HEK293 (cell line): Measurements from ENCODE around the gene LRRC2.

Experiments
- CTCF ChIA-PET: fragments of 350-600 bp; formaldehyde crosslinking; extraction: SDS; loops from one replicate; lab custom pipeline; 2021; ENCODE audit warnings: antibody characterized with exemption; lab: Yijun Ruan, JAX
- POLR2A ChIA-PET: fragments of 300-600 bp; formaldehyde crosslinking; extraction: SDS; loops from one replicate; lab custom pipeline; 2020; ENCODE audit warnings: antibody characterized with exemption, inconsistent platforms; lab: Yijun Ruan, JAX
- H3K27ac ChIP-seq: fragments of 200-500 bp; sonication (Bioruptor generic); 2 replicates; pipeline ENCODE4 v1.5.1; 2014; ENCODE audit warnings: low read depth, low read length, control low read depth, inconsistent platforms; ENCODE audit errors: extremely low read depth
- H3K36me3 ChIP-seq, 2 experiments: fragments of 200-500 bp in 1 of 2; sonication (Bioruptor generic) in 1 of 2; 1 replicate in 1 of 2; 2 replicates in 1 of 2; pipeline ENCODE4 v1.5.1; 2014 to 2017; ENCODE audit warnings: inconsistent platforms in 2 of 2, low read length in 2 of 2; ENCODE audit not compliant: control insufficient read depth in 2 of 2, insufficient read depth in 1 of 2
- H3K4me1 ChIP-seq: fragments of 200-500 bp; sonication (Bioruptor generic); 2 replicates; pipeline ENCODE4 v1.5.1; 2014; ENCODE audit warnings: mild to moderate bottlenecking, low read length, inconsistent platforms; ENCODE audit not compliant: control insufficient read depth, insufficient read depth
- H3K4me3 ChIP-seq: 2 replicates; pipeline ENCODE4 v1.5.1; 2011; ENCODE audit warnings: low read depth, mild to moderate bottlenecking, control low read depth, low read length, moderate library complexity
- H3K9me3 ChIP-seq: fragments of 200-500 bp; sonication (Bioruptor generic); 2 replicates; pipeline ENCODE4 v1.5.1; 2014; ENCODE audit warnings: low read depth, low read length, inconsistent platforms; ENCODE audit not compliant: control insufficient read depth, insufficient read depth
- BCL11A ChIP-seq: fragments of 450-650 bp; formaldehyde crosslinking; IDR thresholded peaks from 2 replicates; pipeline ENCODE4 v1.5.1; 2016; ENCODE audit warnings: low read depth, missing biosample characterization, missing genetic modification characterization
- EGR2 ChIP-seq: fragments of 450-650 bp; formaldehyde crosslinking; IDR thresholded peaks from 2 replicates; pipeline ENCODE4 v1.5.1; 2016; ENCODE audit warnings: low read depth, missing biosample characterization, missing genetic modification characterization
- GLIS1 ChIP-seq: fragments of 450-650 bp; formaldehyde crosslinking; IDR thresholded peaks from 2 replicates; pipeline ENCODE4 v1.5.1; 2016; ENCODE audit warnings: missing biosample characterization, missing genetic modification characterization
- KLF10 ChIP-seq: fragments of 450-650 bp; IDR thresholded peaks from 2 replicates; pipeline ENCODE4 v1.5.1; 2018; ENCODE audit warnings: missing biosample characterization, mild to moderate bottlenecking, missing genetic modification characterization
- KLF7 ChIP-seq: fragments of 450-650 bp; formaldehyde crosslinking; IDR thresholded peaks from 2 replicates; pipeline ENCODE4 v1.5.1; 2016; ENCODE audit warnings: missing biosample characterization, missing genetic modification characterization, borderline replicate concordance
- MZF1 ChIP-seq: fragments of 450-650 bp; formaldehyde crosslinking; IDR thresholded peaks from 2 replicates; pipeline ENCODE4 v1.5.1; 2017; ENCODE audit warnings: missing biosample characterization, missing genetic modification characterization, borderline replicate concordance
- RBAK ChIP-seq: fragments of 450-650 bp; formaldehyde crosslinking; IDR thresholded peaks from 2 replicates; pipeline ENCODE4 v1.5.1; 2016; ENCODE audit warnings: missing biosample characterization, missing genetic modification characterization
- SCRT1 ChIP-seq: fragments of 450-650 bp; formaldehyde crosslinking; IDR thresholded peaks from 2 replicates; pipeline ENCODE4 v1.5.1; 2016; ENCODE audit warnings: missing biosample characterization, missing genetic modification characterization, borderline replicate concordance
- TSHZ1 ChIP-seq: fragments of 450-650 bp; formaldehyde crosslinking; IDR thresholded peaks from 2 replicates; pipeline ENCODE4 v1.5.1; 2016; ENCODE audit warnings: missing biosample characterization, missing genetic modification characterization, borderline replicate concordance
- ZBTB1 ChIP-seq: fragments of 450-650 bp; formaldehyde crosslinking; IDR thresholded peaks from 2 replicates; pipeline ENCODE4 v1.5.1; 2016; ENCODE audit warnings: missing biosample characterization, missing genetic modification characterization
- ZBTB44 ChIP-seq: fragments of 450-650 bp; IDR thresholded peaks from 2 replicates; pipeline ENCODE4 v1.5.1; 2018; ENCODE audit warnings: missing biosample characterization, mild to moderate bottlenecking, missing genetic modification characterization
- ZBTB49 ChIP-seq: fragments of 450-650 bp; formaldehyde crosslinking; IDR thresholded peaks from 2 replicates; pipeline ENCODE4 v1.5.1; 2016; ENCODE audit warnings: missing biosample characterization, missing genetic modification characterization, low read depth
- ZNF214 ChIP-seq: fragments of 450-650 bp; formaldehyde crosslinking; IDR thresholded peaks from 2 replicates; pipeline ENCODE4 v1.5.1; 2017; ENCODE audit warnings: missing biosample characterization, mild to moderate bottlenecking, missing genetic modification characterization, borderline replicate concordance
- ZNF48 ChIP-seq: fragments of 450-650 bp; formaldehyde crosslinking; IDR thresholded peaks from 2 replicates; pipeline ENCODE4 v1.5.1; 2016; ENCODE audit warnings: missing biosample characterization, missing genetic modification characterization
- ZNF544 ChIP-seq: fragments of 450-650 bp; formaldehyde crosslinking; IDR thresholded peaks from 2 replicates; pipeline ENCODE4 v1.5.0; 2017; ENCODE audit warnings: missing biosample characterization, missing genetic modification characterization
- ZNF561 ChIP-seq: fragments of 450-650 bp; IDR thresholded peaks from 2 replicates; pipeline ENCODE4 v1.5.1; 2018; ENCODE audit warnings: missing biosample characterization, missing genetic modification characterization, borderline replicate concordance
- ZNF596 ChIP-seq: fragments of 450-650 bp; IDR thresholded peaks from 2 replicates; pipeline ENCODE4 v1.5.0; 2018; ENCODE audit warnings: missing biosample characterization, mild to moderate bottlenecking, missing genetic modification characterization, moderate library complexity
- ZNF677 ChIP-seq: fragments of 450-650 bp; IDR thresholded peaks from 2 replicates; pipeline ENCODE4 v1.5.0; 2018; ENCODE audit warnings: missing biosample characterization, mild to moderate bottlenecking, missing genetic modification characterization, moderate library complexity
- ZNF707 ChIP-seq: fragments of 450-650 bp; formaldehyde crosslinking; IDR thresholded peaks from 2 replicates; pipeline ENCODE4 v1.5.1; 2016; ENCODE audit warnings: missing biosample characterization, missing genetic modification characterization
- ZSCAN18 ChIP-seq: fragments of 450-650 bp; formaldehyde crosslinking; IDR thresholded peaks from 2 replicates; pipeline ENCODE4 v1.5.1; 2016; ENCODE audit warnings: missing biosample characterization, missing genetic modification characterization

Gene LRRC2

GRCh38 chr3:46575577-46576222 lies 9.6 kb upstream of the LRRC2 start (continued):
- TF ChIP-seq ZBTB49 (no peak), ZBTB1 (tag by site-specific recombination) (no peak), KLF10 (tag by site-specific recombination) (no peak), BCL11A (no peak), RBAK (no peak), ZNF214 (tag by site-specific recombination) (no peak), ZSCAN18 (tag by site-specific recombination) (no peak)

GRCh38 chr3:46574881-46575576 lies 8.9 kb upstream of the LRRC2 start:
- ChIA-PET POLR2A (no interaction called here), CTCF (interaction anchor here (0.6 kb wide), 1 partner anchor 31 kb away, joined by 3 read pairs; no protein-coding TSS in a partner anchor)
- no peak overlapping the region for H3K27ac ChIP-seq
- TF ChIP-seq ZNF677 (tag by site-specific recombination) (no peak), MZF1 (tag by site-specific recombination) (no peak), ZNF596 (tag by site-specific recombination) (no peak), GLIS1 (tag by site-specific recombination) (no peak), ZNF48 (no peak), ZNF707 (tag by site-specific recombination) (no peak), SCRT1 (tag by site-specific recombination) (no peak), ZNF561 (tag by site-specific recombination) (no peak), EGR2 (tag by site-specific recombination) (no peak), TSHZ1 (tag by site-specific recombination) (no peak), KLF7 (no peak), ZNF544 (tag by site-specific recombination) (no peak), ZBTB44 (tag by site-specific recombination) (no peak)
- TF ChIP-seq, all 188 proteins: peak for 0
- no peak overlapping the region for H3K4me3 ChIP-seq
- H3K4me1 ChIP-seq = no peaks in the 10 kb centered on the region
- no peaks in the 10 kb centered on the region for H3K9me3 ChIP-seq
- H3K36me3 ChIP-seq = no peaks in the 10 kb centered on the region
